NK-92 (cell line): ENCODE measurements around the gene EFNA3.
"Not testable (repeated sequence)": the region's sequence is repeated elsewhere in the genome, so short reads cannot be mapped to it uniquely, and the experiment has no call there.

ENCODE experiments used
- DNase-seq: peaks from one replicate; lab custom pipeline; 2025; ENCODE audit not compliant: unreplicated experiment; lab: John Stamatoyannopoulos, UW

Gene EFNA3

DNA sequence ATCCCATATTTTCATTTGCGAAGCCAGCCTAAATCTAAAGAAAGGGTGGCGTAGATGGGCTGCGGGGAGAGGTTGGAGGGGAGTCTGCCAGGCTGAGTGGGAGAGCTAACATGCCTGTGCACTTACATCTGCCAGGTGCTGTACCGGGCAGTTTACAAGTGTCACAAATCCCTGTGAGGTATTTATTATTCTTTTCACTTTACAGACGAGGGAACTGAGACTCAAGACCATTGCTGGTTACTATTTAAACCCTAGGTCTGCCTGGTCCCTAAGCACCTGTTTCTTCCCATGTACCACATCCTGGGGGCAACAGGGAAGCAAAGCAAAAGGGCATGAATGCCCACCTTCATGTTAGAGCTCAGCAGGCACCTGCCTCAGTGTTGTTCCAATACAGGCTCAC, 29.7 kb downstream of the EFNA3 start:
- no peak for DNase-seq

DNA sequence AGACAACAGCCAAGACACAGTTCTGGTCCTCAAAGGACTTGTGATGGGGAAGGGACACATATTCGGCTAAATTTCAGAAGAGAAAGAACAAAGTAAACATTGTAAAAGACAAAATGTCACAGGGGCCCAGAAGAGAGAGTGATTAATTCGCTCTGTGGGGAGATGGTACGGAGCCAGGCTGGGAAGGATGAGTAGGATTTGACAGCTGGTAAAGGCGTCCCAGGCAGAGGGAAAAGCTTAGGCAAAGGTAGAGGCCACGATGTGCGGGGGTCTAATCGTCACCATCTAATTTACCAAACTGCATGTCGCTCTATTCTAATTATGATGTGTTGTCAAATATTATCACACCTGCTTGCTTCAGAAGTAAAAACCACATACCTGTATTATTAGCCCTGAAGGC, 31.7 kb downstream of the EFNA3 start:
- no peak for DNase-seq

DNA sequence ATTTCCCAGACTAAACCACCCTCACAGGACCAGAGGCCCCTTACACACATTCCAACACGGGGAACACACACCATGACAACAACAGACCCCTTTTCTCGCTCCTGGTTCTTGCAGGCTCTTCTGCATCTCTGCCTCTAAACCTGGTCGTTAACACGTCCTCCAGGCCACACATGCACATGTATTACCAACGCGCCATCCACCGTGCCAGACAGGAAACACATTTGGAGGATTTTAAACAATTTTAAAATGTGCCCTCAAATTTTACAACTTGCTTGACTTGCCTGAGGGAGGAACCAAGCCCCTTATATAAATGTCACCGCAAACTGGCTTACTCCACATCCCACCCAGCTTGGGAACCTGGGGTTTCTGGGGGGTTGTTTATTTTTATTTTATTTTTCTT, 32.2 kb downstream of the EFNA3 start:
- no peak for DNase-seq

DNA sequence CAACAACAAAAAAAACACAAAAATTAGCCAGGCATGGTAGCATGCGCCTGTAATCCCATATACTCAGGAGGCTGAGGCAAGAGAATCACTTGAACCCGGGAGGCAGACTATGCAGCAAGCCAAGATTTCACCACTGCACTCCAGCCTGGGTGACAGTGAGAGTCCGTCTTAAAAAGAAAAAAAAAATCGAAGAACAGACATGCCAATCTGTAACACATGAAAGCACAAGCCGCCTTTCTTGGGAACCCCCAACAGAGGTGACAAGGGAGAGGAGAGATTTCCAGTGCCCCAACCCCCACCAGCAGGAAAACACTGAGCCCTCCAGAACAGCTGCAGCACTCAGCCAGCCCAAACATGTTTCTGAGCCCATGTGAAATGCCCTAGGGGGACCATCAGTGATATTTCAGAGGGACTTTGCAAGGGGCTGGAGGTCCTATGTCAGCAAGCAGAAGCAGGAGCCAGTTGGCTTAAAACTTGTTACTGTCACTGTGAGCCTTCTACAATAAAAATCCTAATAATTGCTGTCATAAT, 34.9 kb downstream of the EFNA3 start:
- DNase-seq = no peak

DNA sequence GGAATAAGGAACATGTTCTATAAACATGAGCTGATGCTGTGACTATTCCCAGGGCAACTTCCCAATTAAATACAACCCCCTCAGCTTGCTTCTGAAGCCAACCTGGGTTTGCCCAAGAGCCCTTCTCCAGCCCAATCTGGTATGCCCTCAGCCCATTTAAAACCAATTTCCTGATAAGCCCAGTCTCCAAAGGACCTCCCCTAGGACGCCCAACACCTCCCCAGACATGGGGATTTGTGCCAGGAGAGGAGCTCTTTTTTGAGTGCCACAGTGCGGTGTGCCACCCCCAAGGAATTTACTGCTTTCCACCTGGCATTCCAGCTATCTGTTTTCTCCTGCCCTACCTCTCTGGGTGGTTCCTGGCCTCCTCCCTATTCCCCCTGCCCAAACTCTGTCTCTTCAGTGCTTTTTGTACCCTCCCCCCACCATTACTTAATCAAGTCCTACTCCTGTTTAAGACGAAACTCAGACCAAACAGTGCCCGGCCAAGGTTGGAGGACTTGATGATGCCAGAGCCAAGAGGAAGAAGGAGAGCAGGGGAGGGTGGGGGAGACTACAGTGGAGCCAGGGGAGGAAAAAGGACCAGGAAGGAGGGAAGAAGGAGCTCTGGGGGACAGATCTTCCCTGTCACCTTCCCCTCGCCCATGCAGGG, 37.6 kb downstream of the EFNA3 start:
- no peak for DNase-seq

DNA sequence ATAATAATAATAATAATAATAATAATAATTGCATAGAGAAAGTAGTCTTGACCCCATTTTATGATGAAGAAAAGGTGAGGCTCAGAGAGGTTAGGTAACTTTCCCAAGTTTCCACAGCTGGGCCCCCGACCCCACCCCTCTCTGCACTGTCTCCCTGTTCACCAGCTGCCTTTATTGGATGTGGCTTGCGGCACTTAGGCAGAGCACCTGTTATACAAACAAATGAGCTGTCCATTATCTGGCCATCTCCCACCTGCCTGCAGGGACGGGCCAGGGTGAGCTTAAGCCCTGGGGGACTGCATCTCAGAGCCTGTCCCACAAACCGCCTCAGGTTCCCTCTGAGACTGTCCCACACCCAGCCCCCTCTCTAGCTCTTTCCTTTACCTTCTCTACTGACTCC, 39.0 kb downstream of the EFNA3 start:
- no peak for DNase-seq

DNA sequence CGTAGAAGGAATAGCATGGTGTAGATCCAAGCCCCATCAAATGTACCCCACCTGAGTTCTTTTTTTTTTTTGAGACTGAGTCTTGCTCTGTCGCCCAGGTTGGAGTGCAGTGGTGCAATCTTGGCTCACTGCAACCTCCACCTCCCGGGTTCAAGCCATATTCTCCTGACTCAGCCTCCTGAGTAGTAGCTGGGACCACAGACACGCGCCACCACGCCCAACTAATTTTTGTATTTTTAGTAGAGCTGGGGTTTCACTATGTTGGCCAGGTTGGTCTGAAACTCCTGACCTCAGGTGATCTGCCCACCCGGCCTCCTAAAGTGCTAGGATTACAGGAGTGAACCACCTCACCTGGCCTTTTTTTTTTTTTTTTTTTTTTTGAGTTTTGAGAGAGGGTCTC, 39.5 kb downstream of the EFNA3 start:
- not testable (repeated sequence) for DNase-seq

DNA sequence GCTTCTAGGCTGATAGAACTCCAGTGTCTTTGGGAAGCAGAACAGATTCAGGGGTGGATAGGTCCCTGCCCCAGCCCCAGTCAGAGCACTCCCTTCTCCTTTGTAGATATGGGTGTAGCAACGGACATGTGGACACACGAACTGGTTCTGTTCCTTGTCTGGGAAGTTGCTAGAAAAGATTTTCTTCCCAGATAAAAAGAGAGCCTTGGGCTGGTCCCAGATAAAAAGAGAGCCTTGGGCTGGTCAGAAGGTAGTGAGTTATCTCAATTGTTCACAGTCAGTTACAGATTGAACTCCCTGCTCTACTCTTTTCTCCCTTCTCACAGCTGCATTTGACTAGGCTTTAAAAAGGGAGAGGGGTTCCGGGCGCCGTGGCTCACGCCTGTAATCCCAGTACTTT, 41.6 kb downstream of the EFNA3 start:
- no peak for DNase-seq

DNA sequence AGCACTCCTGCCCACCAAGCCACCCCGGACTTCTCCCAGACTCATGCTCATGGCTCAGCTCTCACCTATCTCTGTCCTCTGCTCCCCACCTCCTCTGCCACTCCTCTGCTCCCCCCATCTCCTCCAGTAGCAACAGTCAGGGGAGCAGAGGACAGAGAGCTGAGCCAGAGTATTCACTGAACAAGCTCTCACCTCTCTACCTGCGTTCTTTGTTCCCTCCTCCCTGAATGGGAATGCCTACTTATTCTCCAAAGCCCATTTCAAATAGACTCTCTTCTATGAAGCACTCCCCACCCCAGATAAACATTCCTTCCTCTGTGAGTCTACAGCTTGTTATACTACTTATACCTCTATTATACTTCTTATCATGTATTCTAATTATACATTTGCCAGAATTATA, 42.6 kb downstream of the EFNA3 start:
- no peak for DNase-seq

DNA sequence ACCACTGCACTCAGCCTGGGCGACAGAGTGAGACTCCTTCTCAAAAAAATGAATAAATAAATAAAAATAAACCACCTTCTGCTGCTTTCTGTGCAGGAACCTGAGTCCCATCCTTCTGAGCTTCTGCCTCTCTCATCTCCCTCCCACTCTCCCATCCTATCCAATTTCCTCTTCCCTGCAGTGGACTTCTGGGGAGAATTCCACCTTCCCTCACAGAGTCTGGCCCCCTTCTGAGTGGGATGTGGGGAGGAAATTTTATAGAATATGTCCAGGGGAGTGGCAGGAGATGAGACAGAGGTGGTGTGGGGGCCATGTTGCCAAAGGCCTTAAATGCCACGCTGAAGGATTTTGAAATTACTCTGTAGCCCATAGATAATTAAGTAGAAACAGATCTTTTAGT, 43.7 kb downstream of the EFNA3 start:
- DNase-seq = no peak

DNA sequence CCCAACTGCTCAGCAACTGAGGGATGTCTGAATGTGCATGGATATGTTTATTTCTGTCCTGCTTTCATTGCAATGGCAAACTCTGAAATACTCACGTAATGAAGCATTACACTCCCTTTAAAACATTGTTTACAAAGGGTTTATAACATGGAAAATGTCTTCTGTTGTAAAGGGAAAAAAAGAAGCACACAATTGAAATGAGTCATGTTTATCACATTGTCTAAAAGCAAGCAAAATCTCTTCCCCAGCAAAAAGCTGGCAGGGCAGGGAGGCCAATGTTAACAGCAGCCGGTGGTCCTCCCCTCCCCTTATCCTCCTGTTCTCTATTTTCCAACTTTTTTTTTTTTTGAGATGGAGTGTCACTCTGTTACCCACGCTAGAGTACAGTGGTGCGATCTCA, 45.2 kb downstream of the EFNA3 start:
- no peak for DNase-seq

DNA sequence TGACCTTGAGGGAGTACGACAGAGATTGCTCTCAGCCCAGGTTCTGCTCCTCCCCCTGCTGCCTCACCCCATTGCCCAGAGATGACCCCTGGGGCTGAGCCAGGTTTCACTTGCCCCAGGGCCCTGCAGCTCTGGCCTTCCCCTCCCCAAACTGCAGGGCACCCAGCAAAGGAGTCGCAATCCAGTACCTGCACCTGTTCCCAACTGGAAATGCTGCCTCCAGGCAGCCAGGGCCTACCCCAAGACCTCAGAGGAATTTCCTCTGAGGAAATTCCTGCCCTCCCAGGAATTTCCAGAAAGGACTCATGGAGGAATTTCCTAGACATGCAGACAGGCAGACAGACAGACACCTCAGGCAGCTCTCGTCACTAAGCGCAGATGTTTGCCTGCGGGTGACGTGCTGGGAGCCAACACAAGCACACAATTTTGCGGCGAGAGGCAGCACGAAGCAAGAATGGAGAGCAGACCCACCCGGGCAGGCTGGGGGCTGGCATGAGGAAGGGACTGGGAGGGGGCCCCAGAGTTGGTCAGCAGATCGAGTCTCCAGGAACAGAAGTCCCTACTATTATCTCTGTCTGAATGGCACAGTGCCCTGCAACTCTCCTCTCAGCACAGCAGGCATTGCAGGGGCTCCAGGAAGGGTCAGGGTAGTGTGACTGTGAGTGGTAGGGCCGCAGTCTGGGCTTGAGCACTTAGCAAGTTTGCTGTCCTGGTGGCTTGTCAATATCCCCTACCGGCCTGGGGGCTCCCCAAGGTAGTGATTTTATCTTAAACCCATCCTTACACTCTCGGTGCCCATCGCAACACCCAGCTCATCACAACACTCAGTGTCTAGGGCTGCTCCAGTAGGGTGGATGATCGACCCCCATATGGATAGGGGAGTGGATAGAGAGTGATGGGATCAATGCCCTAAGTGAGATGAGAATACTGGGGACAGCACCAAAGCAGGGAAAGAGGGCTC, 46.1 kb downstream of the EFNA3 start:
- DNase-seq = no peak

DNA sequence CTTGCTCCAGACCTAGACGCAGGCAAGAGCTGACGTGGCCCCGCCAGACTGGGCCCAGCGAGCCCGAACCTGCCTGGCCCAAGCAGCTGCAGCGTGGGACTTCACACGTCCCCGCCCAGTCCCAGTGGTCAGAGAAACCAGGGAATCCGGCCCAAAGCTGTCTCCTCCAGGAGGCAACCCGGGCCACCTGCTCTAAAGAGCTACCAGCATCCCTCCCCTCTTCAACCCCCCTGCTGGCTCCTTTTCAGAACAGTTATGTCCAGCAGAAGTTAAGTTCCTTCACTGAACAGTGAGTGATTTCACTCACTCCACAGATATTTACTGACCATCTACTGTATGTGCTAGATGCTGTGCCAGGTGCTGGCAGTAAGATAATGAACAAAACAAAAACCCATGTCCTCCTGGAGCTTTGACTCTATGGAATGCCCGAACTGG, 46.9 kb downstream of the EFNA3 start:
- DNase-seq = no peak

DNA sequence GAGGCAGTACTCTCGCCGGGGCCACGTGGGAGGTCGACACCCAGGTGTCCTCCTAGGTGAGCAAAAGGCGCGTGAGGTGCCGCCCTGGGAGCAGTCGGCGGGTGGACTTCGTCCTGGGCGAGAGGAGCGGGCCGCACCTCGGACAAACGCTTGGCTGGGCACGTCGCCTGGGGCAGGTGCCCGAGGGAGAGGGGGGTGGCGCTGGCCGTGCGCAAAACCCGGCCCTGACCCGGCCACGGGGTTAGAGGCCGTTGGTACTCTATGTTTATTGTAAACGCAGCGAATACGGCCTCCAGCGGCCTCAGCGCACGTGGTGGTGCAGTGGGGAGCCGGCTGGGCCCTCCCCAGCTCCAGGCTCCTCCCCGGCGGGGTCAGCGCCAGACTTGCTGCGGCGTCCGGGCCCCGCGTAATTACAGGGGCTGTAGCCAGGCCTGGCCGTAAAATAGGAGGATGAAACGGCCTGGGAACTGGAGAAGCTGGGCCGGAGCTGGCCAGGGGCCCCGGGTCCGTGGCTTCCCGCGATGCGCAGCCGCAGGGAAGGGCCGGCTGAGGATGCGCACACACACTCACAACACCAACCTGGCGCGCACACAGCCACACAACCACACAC, 47.4 kb downstream of the EFNA3 start:
- no peak for DNase-seq

DNA sequence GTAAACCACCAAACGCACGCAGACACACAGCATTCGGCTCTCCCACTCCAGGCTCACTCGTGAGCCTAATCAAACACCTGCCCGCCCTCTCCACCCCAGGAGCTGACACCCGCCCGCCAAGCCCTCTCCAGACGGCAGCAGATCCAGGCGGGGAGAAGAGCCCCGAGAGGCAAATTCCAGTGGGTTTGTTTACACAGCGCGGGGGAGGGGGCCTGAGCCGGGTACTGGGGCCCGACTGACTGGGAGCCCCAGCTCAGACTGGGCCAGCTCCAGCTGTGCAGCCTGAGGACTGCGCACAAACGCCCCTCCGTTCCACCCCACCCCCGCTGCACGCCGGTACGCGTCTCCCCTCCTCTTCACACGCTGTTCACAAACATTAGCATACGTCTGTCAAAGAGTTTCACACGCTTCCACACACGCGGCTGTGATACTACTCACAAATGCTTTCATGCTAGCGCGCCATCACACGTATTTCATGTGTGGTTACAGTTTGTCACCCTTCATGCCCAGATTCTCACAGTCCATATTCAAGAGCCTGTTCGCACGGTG, 48.0 kb downstream of the EFNA3 start:
- DNase-seq = no peak

DNA sequence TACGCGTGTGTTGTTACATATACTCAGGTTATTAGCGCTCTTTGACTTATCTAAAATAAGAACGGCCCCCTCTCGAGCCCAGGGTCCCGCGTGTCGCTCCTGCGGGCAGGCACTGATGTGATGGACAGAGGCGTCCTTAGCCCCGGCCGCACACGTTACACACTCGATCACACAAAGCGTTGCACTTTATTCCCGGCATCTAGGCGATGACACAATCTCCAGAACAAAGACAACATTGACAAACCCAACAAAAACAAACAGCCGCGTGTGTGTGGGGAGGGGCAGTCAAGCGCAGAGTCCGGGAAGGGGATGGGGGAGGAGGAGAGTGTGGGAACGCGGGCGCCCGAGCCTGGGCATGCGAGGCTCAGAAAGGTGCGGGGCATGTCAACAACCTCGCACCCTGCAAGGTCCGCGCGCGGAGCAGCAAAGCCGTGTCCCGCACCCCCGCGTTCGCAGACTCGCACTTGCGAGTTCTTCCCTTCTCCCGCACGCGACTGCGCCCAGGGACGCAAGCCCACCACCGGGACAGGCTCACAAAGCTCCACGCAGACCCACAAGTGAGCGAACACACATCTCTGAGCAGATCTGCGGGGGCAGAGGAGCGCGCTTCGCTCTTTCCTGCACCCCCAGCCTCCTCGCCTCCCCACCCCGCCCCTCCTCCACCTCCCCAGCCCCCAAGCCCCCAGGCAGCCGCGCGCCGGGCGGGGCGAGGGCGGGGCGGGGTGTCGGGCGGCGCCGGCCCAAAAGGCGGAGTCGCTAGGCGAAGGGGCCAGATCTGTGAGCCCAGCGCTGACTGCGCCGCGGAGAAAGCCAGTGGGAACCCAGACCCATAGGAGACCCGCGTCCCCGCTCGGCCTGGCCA, 48.7 kb downstream of the EFNA3 start, which contains the start of gene EFNA1:
EFNA1 (plus strand) TSS at position 772 of the 862 bp plus-strand sequence. CDS start 102 bp downstream, outside the sequence.
- no peak for DNase-seq

DNA sequence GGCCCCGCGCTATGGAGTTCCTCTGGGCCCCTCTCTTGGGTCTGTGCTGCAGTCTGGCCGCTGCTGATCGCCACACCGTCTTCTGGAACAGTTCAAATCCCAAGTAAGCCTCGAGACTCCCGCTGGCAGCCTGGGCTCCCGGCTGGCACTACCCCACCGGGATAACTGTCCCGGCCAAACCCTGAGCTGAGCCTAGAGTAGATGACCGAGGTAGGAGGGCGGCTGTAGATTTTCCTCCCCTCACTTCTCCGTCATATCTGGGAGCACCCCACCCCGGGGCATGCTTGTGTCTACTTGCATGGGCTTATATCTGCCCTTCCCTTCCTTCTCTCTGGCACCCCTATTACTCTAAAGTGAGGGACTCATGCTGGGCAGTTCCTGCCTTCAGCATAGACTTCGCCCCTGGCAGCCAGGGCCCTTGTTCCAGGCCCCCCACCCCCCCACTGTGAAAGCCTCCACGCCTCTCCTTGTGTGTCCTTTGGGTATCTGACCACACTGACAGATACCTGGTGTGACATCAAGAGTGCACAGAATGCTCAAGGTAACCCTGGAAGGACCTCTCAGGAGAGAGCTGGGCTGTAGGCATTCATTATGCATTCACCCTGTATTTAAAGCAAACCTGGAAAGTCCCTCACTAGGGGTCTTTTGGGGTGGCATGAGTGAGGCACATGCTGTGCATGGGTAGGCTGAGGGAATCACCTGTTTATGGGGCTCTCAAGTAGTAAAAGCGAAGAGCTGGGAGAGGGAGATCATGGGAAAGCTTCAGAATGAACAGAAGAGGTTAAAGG, 49.5 kb downstream of the EFNA3 start:
- DNase-seq = no peak

DNA sequence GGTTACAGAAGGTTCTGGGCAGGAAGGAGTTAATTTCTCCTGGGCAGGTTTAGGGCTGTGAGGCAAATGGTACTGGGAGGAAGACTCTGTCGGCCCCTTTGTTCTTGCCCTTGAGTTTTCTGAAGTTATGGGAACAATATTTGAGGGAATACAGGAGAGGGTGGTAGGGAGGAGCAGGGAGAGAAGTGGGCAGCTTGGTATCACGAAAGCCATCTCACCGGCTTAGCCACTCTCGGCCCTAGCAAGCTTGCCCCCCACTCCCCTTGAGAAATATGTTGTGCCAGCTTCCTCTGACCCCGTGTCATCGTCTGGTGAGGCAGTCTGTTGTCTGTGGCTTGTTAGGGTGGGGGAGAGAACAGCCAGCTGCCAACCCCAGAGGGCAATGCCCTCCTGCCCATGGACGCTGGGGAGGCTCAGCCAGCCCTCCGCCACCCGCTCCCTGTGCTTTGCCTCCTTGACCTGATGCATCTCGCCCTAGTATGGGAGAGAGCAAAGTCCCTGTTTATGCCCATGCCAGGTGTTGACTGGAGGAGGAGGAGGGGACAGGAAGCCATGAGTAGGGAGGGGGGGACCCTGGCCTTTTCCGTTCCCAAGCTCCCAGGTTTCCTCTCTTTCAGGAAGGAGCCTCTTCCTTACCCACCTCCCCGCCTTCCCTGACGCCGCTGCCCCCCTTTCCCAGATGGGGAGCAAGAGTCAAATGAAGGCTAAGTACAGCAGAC, 50.3 kb downstream of the EFNA3 start:
- DNase-seq = no peak
